MCF 10A (cell line): Measurements from ENCODE around the gene CSTB. TPM values are rescaled to one million over a fixed set of nuclear protein-coding genes. Genes with fewer than 3 reads are reported as not detected.

Source experiments
- BruUV-seq: library from RNA; stranded (reverse); fragments of 400-500 nt; replicated peaks from 2 replicates; lab custom pipeline; 2021; lab: Mats Ljungman, UMichigan
- CTCF ChIA-PET: fragments of 300-600 bp; sonication (Branson Sonifier 250); formaldehyde crosslinking; extraction: SDS; loops from one replicate; lab custom pipeline; 2021; ENCODE audit warnings: antibody characterized with exemption, inconsistent platforms; lab: Yijun Ruan, JAX
- POLR2A ChIA-PET: fragments of 300-600, 350-650 bp; sonication (Branson Sonifier 250); formaldehyde crosslinking; extraction: SDS; loops from one replicate; lab custom pipeline; 2020; ENCODE audit warnings: antibody characterized with exemption, inconsistent platforms; lab: Yijun Ruan, JAX
- DNase-seq: peaks from one replicate; pipeline ENCODE4 v3.0.0-alpha.2; 2018; ENCODE audit not compliant: unreplicated experiment
- H3K27ac Mint-ChIP-seq: one replicate; pipeline ENCODE4 v1.8.0; 2022; ENCODE audit warnings: mild to moderate bottlenecking, low read depth, mixed read lengths; ENCODE audit not compliant: unreplicated experiment
- H3K27me3 Mint-ChIP-seq: one replicate; pipeline ENCODE4 v1.8.0; 2022; ENCODE audit warnings: mixed read lengths; ENCODE audit not compliant: insufficient read depth, unreplicated experiment
- H3K36me3 Mint-ChIP-seq: one replicate; pipeline ENCODE4 v1.8.0; 2022; ENCODE audit warnings: mild to moderate bottlenecking, moderate library complexity, mixed read lengths; ENCODE audit not compliant: insufficient read depth, unreplicated experiment
- H3K4me1 Mint-ChIP-seq: one replicate; pipeline ENCODE4 v1.8.0; 2022; ENCODE audit warnings: mixed read lengths; ENCODE audit not compliant: insufficient read depth, unreplicated experiment
- H3K4me3 Mint-ChIP-seq: one replicate; pipeline ENCODE4 v1.8.0; 2022; ENCODE audit warnings: mild to moderate bottlenecking, moderate library complexity, mixed read lengths; ENCODE audit not compliant: unreplicated experiment
- H3K9me3 Mint-ChIP-seq: one replicate; pipeline ENCODE4 v1.8.0; 2022; ENCODE audit warnings: mixed read lengths; ENCODE audit not compliant: unreplicated experiment
- intact Hi-C: fragments of 100-400 bp; cut with micrococcal nuclease; formaldehyde crosslinking; loops from 2 replicates; pipeline ENCODE4 v1.14.1; 2022
- total RNA-seq: library from RNA; stranded (reverse); gene quantifications from 2 replicates; pipeline ENCODE4 v1.2.3, GENCODE V29; 2022
- TF ChIP-seq, protein P1 (sequence below): fragments of 200-600 bp; IDR thresholded peaks from one replicate; pipeline ENCODE4 v1.8.0; 2022; ENCODE audit warnings: antibody characterized with exemption, mild to moderate bottlenecking; ENCODE audit not compliant: unreplicated experiment

CSTB gene
- total RNA-seq, 1 experiment from 2014 or later: 60.5 TPM

DNA sequence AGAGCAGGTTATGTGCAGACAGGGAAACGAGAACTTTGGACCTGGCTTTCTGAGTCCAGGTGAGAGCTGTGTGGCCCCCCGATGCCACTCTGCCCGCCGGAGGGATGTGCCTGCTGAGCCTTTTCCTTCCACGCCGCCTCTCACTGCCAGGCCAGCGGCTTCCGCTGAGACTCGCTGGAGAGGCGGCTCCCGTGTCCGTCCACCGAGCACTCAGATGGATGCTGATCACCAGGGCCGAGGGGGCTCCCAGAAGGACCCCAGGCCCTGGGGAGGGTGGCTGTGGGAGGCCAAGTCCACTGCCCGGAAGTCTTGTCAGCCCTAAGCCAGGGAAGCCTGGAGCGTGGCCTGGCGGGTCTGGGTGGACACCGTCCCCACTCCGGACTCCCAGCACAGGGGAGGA is 16.5 kb downstream of the CSTB start:
- no TSS peak for BruUV-seq
- ChIA-PET CTCF (interaction anchor here (0.5 kb wide), 1 partner anchor 22 kb away, joined by 3 read pairs; no protein-coding TSS in a partner anchor), POLR2A (interaction anchor here (1.2 to 1.9 kb wide), 3 partner anchors 9 to 40 kb away, joined by 5 to 17 read pairs (median 6); no protein-coding TSS in a partner anchor)
- Mint-ChIP-seq H3K9me3 (no peaks in the 10 kb centered on the region), H3K4me1 (peaks cover 11% of the 10 kb centered on the region), H3K27ac (no peak overlapping the region), H3K36me3 (peaks cover 86% of the 10 kb centered on the region), H3K27me3 (no peaks in the 10 kb centered on the region), H3K4me3 (no peak overlapping the region)
- intact Hi-C loops: no loop called here
- no peak for DNase-seq
- TF ChIP-seq, protein P1, sequence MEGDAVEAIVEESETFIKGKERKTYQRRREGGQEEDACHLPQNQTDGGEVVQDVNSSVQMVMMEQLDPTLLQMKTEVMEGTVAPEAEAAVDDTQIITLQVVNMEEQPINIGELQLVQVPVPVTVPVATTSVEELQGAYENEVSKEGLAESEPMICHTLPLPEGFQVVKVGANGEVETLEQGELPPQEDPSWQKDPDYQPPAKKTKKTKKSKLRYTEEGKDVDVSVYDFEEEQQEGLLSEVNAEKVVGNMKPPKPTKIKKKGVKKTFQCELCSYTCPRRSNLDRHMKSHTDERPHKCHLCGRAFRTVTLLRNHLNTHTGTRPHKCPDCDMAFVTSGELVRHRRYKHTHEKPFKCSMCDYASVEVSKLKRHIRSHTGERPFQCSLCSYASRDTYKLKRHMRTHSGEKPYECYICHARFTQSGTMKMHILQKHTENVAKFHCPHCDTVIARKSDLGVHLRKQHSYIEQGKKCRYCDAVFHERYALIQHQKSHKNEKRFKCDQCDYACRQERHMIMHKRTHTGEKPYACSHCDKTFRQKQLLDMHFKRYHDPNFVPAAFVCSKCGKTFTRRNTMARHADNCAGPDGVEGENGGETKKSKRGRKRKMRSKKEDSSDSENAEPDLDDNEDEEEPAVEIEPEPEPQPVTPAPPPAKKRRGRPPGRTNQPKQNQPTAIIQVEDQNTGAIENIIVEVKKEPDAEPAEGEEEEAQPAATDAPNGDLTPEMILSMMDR: no peak

DNA sequence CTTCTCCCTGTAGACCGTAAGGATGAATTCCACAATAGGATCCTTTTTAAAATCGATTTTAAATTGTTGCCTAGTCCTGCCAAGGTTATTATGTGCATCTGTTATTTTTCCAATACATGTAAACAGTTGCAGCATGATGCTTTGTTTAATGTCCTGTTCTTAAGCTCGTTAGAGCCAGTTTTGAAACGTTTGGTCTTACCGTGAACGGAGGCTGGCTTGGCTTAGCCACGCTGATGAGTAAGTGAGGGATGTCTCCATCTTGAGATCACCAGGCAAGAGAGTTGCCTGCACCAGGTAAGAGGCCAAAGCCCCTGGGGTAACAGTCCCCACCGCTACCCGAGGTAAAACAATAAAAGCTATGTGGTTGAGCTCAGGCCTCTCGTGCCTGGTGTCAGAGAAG is 17.3 kb downstream of the CSTB start:
- POLR2A ChIA-PET: interaction anchor here (0.6 to 2.4 kb wide), 12 partner anchors 9 to 541 kb away, joined by 3 to 17 read pairs (median 5); partner anchors contain the start of gene PFKL

DNA sequence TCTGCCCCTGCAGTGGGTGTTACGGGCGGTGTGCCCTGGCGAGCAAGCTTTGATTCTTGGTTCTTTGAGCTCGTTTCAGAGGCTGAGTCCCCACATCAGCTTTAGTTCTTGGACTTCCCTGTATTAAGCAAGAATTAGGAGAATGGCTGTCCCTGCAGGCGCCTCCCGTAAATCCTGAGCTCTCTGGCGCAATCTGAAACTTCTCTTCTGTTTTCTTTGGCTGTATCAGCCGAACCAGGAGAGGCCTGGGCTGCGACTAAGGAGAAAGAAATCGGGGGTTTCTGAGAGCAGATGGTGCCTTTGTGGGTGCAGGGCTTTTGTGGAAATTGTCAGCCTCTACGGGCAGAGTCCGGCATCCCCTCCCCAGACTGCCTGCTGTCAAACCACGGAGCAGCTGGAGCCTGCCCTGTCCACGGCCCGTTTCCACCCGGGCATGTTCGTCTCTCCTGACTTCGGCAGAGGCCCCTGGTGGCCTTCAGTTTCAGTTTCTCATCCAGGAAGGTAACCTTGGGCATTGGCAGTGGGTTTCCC is 17.9 kb downstream of the CSTB start:
- ChIA-PET POLR2A (interaction anchor here (0.6 to 2.4 kb wide), 14 partner anchors 9 to 105 kb away, joined by 3 to 17 read pairs (median 4); partner anchors contain the start of gene RRP1), CTCF (interaction anchor here (0.6 to 0.8 kb wide), 2 partner anchors 22 to 39 kb away, joined by 3 read pairs; no protein-coding TSS in a partner anchor)
- DNase-seq: peak; percentile 94
- Mint-ChIP-seq H3K9me3 (no peaks in the 10 kb centered on the region), H3K27ac (peak overlapping the region; percentile 90), H3K36me3 (peaks cover 84% of the 10 kb centered on the region), H3K27me3 (no peaks in the 10 kb centered on the region), H3K4me3 (peak overlapping the region; percentile 44), H3K4me1 (peaks cover 11% of the 10 kb centered on the region)
- no TSS peak for BruUV-seq
- intact Hi-C loops: no loop called here
- TF ChIP-seq, protein P1: no peak

More for the DNA sequence above, 17.3 kb downstream of the CSTB start:
- DNase-seq: no peak
- H3K4me1 Mint-ChIP-seq: peaks cover 11% of the 10 kb centered on the region
- TSS peak; percentile 6 for BruUV-seq
- no peak overlapping the region for H3K4me3 Mint-ChIP-seq
- intact Hi-C loops: no loop called here
- H3K36me3 Mint-ChIP-seq: peaks cover 86% of the 10 kb centered on the region
- H3K27ac Mint-ChIP-seq: no peak overlapping the region
- no peaks in the 10 kb centered on the region for H3K9me3 Mint-ChIP-seq
- no peaks in the 10 kb centered on the region for H3K27me3 Mint-ChIP-seq
- CTCF ChIA-PET: no interaction called here
- TF ChIP-seq, protein P1: no peak

DNA sequence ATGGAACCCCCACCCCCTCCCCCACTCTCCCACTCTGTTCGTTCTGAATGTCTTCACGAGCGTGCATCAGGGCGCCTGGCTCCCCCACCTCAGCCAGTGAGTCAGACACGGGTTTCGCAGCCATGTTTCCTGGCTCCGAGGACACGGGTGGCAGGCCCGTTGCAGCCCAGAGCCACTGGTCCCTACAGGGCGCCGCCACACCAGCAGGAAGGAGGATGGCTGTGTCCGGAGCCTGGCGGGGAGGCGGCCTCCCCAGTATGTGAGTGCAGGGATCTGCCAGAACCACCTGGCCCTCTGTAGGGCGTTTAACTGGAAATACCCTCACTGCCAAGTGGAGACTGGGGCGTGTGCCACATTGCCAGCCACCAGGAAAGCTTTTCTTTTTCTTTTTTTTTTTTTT is 18.5 kb downstream of the CSTB start:
- Mint-ChIP-seq H3K27me3 (no peaks in the 10 kb centered on the region), H3K4me1 (peaks cover 11% of the 10 kb centered on the region), H3K9me3 (no peaks in the 10 kb centered on the region), H3K36me3 (peaks cover 83% of the 10 kb centered on the region), H3K4me3 (peak overlapping the region; percentile 44), H3K27ac (peak overlapping the region; percentile 90)
- intact Hi-C loops: no loop called here
- no peak for DNase-seq
- ChIA-PET POLR2A (interaction anchor here (0.6 to 2.4 kb wide), 10 partner anchors 10 to 40 kb away, joined by 3 to 17 read pairs (median 5); partner anchors contain the start of gene RRP1), CTCF (interaction anchor here (0.8 kb wide), 1 partner anchor 38 kb away, joined by 3 read pairs; no protein-coding TSS in a partner anchor)
- no TSS peak for BruUV-seq
- TF ChIP-seq, protein P1: no peak
